ENCODE results near the gene NXF1.

DNA sequence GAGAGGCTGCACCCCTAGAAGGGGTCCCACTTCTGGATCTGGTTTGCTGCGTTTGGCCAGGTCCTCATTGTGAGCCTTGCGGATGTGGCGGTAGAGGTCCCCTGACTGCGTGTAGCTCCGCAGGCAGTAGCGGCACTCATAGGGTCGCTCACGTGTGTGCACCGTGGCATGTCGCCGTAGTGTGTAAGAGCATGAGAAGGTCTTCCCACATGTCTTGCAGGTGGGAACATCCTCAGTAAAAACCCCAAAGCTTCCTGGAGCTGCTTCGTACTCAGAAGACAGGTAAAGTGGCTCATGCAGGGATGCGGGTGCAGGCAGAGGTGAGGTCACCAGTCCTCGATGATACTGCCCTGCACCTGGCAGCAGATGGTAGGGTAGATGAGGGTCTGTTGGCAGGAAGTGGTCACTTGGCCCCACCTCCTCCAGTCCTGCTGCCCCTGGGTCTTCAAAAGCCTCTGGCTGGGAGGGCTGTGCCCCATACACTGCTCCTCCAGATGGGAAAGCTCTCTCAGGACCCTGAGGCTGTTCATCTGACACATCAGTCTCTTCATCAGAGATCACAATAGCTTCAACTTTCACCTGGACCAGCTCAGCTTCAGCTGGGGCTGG lies 53.0 kb downstream of the NXF1 start:
- no peak for TF ChIP-seq CEBPB (IDR thresholded peaks at IDR 0.05)
- TF ChIP-seq TAF1 (IDR thresholded peaks at IDR 0.05; ENCODE audit: low read depth), result no peak
- TF ChIP-seq RAD21 (IDR thresholded peaks at IDR 0.05; ENCODE audit: low read depth), result no peak
